ENCODE data around the gene PRSS50. TPM values are rescaled to one million over a fixed set of nuclear protein-coding genes. Genes with fewer than 3 reads are reported as not detected.

Gene PRSS50
- total RNA-seq, 1 experiment from 2014 or later, result 0.70 TPM

DNA sequence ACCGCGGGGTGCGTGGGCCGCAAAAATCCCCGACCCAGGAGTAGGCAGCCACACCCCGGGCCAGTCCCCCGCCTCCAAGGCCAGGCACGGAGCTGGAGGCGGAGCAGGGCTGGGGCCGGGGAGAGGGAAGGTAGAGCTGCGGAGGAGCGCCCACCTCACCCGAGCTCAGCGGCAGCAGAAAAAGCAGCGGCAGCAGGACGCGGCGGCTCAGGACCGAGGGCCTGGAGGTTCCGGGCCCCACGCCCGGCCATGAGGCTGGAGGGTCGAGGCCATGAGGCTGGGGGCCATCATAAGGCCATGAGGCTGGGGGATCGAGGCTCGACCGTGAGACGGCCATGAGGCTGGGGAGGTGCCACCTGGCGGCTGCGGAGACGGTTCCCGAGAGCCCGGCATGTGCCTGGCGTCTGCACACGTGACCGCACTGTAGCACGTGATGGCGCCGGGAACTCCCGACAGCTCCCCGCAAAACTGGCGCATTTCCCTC is 32.9 kb upstream of the PRSS50 start:
- Mint-ChIP-seq H3K4me1 (peaks cover 10% of the 10 kb centered on the region; the same call in 1 of the 2 replicates), H3K27ac (no peak overlapping the region), H3K36me3 (no peaks in the 10 kb centered on the region), H3K9me3 (no peaks in the 10 kb centered on the region), H3K4me3 (no peak overlapping the region), H3K27me3 (ENCODE audit: low read depth) (no peaks in the 10 kb centered on the region; the same call in 1 of the 2 replicates)
- no peak for DNase-seq (ENCODE audit: low spot score)
- peak; percentile 16; the same call in 1 of the 2 replicates for ATAC-seq
- ChIA-PET CTCF (interaction anchor here (1.4 kb wide), 1 partner anchor 33 kb away, joined by 4 read pairs; the partner anchor contains the start of gene PRSS50), POLR2A (no interaction called here)
- TF ChIP-seq NFE2L1 (CRISPR knock-in tag; IDR thresholded peaks at IDR 0.05) (no peak), CREM (CRISPR knock-in tag; IDR thresholded peaks at IDR 0.05) (no peak), NR1H2 (CRISPR knock-in tag; IDR thresholded peaks at IDR 0.05) (no peak)
- TF ChIP-seq, protein P1, sequence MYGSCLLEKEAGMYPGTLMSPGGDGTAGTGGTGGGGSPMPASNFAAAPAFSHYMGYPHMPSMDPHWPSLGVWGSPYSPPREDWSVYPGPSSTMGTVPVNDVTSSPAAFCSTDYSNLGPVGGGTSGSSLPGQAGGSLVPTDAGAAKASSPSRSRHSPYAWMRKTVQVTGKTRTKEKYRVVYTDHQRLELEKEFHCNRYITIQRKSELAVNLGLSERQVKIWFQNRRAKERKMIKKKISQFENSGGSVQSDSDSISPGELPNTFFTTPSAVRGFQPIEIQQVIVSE (CRISPR knock-in tag; IDR thresholded peaks at IDR 0.05; ENCODE audit: borderline replicate concordance), result no peak
- TF ChIP-seq, protein P2, sequence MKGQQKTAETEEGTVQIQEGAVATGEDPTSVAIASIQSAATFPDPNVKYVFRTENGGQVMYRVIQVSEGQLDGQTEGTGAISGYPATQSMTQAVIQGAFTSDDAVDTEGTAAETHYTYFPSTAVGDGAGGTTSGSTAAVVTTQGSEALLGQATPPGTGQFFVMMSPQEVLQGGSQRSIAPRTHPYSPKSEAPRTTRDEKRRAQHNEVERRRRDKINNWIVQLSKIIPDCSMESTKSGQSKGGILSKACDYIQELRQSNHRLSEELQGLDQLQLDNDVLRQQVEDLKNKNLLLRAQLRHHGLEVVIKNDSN (CRISPR knock-in tag; IDR thresholded peaks at IDR 0.05), result no peak
- TF ChIP-seq, protein P3, sequence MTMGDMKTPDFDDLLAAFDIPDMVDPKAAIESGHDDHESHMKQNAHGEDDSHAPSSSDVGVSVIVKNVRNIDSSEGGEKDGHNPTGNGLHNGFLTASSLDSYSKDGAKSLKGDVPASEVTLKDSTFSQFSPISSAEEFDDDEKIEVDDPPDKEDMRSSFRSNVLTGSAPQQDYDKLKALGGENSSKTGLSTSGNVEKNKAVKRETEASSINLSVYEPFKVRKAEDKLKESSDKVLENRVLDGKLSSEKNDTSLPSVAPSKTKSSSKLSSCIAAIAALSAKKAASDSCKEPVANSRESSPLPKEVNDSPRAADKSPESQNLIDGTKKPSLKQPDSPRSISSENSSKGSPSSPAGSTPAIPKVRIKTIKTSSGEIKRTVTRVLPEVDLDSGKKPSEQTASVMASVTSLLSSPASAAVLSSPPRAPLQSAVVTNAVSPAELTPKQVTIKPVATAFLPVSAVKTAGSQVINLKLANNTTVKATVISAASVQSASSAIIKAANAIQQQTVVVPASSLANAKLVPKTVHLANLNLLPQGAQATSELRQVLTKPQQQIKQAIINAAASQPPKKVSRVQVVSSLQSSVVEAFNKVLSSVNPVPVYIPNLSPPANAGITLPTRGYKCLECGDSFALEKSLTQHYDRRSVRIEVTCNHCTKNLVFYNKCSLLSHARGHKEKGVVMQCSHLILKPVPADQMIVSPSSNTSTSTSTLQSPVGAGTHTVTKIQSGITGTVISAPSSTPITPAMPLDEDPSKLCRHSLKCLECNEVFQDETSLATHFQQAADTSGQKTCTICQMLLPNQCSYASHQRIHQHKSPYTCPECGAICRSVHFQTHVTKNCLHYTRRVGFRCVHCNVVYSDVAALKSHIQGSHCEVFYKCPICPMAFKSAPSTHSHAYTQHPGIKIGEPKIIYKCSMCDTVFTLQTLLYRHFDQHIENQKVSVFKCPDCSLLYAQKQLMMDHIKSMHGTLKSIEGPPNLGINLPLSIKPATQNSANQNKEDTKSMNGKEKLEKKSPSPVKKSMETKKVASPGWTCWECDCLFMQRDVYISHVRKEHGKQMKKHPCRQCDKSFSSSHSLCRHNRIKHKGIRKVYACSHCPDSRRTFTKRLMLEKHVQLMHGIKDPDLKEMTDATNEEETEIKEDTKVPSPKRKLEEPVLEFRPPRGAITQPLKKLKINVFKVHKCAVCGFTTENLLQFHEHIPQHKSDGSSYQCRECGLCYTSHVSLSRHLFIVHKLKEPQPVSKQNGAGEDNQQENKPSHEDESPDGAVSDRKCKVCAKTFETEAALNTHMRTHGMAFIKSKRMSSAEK (CRISPR knock-in tag; IDR thresholded peaks at IDR 0.05; ENCODE audit: borderline replicate concordance), result no peak
- TF ChIP-seq, protein P4, sequence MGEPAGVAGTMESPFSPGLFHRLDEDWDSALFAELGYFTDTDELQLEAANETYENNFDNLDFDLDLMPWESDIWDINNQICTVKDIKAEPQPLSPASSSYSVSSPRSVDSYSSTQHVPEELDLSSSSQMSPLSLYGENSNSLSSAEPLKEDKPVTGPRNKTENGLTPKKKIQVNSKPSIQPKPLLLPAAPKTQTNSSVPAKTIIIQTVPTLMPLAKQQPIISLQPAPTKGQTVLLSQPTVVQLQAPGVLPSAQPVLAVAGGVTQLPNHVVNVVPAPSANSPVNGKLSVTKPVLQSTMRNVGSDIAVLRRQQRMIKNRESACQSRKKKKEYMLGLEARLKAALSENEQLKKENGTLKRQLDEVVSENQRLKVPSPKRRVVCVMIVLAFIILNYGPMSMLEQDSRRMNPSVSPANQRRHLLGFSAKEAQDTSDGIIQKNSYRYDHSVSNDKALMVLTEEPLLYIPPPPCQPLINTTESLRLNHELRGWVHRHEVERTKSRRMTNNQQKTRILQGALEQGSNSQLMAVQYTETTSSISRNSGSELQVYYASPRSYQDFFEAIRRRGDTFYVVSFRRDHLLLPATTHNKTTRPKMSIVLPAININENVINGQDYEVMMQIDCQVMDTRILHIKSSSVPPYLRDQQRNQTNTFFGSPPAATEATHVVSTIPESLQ (CRISPR knock-in tag; IDR thresholded peaks at IDR 0.05), result no peak
- TF ChIP-seq, protein P5, sequence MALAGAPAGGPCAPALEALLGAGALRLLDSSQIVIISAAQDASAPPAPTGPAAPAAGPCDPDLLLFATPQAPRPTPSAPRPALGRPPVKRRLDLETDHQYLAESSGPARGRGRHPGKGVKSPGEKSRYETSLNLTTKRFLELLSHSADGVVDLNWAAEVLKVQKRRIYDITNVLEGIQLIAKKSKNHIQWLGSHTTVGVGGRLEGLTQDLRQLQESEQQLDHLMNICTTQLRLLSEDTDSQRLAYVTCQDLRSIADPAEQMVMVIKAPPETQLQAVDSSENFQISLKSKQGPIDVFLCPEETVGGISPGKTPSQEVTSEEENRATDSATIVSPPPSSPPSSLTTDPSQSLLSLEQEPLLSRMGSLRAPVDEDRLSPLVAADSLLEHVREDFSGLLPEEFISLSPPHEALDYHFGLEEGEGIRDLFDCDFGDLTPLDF (CRISPR knock-in tag; IDR thresholded peaks at IDR 0.05), result no peak
- TF ChIP-seq, protein P6, sequence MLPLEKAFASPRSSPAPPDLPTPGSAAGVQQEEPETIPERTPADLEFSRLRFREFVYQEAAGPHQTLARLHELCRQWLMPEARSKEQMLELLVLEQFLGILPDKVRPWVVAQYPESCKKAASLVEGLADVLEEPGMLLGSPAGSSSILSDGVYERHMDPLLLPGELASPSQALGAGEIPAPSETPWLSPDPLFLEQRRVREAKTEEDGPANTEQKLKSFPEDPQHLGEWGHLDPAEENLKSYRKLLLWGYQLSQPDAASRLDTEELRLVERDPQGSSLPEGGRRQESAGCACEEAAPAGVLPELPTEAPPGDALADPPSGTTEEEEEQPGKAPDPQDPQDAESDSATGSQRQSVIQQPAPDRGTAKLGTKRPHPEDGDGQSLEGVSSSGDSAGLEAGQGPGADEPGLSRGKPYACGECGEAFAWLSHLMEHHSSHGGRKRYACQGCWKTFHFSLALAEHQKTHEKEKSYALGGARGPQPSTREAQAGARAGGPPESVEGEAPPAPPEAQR (CRISPR knock-in tag; IDR thresholded peaks at IDR 0.05), result no peak

DNA sequence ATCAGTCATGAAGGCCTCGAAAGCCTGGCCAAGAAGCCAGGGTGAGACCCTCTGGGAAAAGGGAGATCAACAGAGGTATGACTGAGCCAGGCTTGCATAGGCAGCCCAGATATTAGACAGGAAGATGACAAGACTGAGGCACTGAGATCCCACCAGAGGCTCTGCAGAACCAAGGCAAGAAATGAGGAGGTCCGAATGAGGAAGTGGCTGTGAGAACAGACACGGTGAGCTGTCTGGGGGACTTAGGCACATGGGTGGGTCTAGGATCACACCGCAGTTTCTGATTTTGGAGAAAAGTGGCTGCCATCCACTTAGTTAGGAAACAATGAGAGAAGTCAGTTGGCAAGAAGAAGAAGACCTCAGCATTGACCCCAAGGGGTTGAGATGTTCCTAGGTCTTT is 31.5 kb upstream of the PRSS50 start:
- ChIA-PET CTCF (no interaction called here), POLR2A (no interaction called here)
- peaks cover 10% of the 10 kb centered on the region; the same call in 1 of the 2 replicates for H3K4me1 Mint-ChIP-seq
- no peak overlapping the region for H3K4me3 Mint-ChIP-seq
- TF ChIP-seq MXD4 (CRISPR knock-in tag; IDR thresholded peaks at IDR 0.05; ENCODE audit: borderline replicate concordance), result no peak
- TF ChIP-seq TCF7 (CRISPR knock-in tag; IDR thresholded peaks at IDR 0.05; ENCODE audit: low read depth), result no peak
- no peak for TF ChIP-seq ELF4 (CRISPR knock-in tag; IDR thresholded peaks at IDR 0.05; ENCODE audit: low read depth)
- no peak for TF ChIP-seq SMAD4 (CRISPR knock-in tag; IDR thresholded peaks at IDR 0.05)
- TF ChIP-seq, protein P7, sequence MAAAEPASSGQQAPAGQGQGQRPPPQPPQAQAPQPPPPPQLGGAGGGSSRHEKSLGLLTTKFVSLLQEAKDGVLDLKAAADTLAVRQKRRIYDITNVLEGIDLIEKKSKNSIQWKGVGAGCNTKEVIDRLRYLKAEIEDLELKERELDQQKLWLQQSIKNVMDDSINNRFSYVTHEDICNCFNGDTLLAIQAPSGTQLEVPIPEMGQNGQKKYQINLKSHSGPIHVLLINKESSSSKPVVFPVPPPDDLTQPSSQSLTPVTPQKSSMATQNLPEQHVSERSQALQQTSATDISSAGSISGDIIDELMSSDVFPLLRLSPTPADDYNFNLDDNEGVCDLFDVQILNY (CRISPR knock-in tag; IDR thresholded peaks at IDR 0.05), result no peak
- no peak for TF ChIP-seq RELA (CRISPR knock-in tag; IDR thresholded peaks at IDR 0.05; ENCODE audit: borderline replicate concordance)
- no peak for TF ChIP-seq ZNF121 (CRISPR knock-in tag; IDR thresholded peaks at IDR 0.05)
- no peaks in the 10 kb centered on the region for H3K9me3 Mint-ChIP-seq
- DNase-seq (ENCODE audit: low spot score) (no peak), ATAC-seq (no peak)
- no peak overlapping the region for H3K27ac Mint-ChIP-seq
- H3K27me3 Mint-ChIP-seq (ENCODE audit: low read depth), result no peaks in the 10 kb centered on the region; the same call in 1 of the 2 replicates
- H3K36me3 Mint-ChIP-seq, result no peaks in the 10 kb centered on the region
